ENCODE measurements around the gene CYTH1.

GRCh38 chr17:78826421-78826820 is 44.3 kb upstream of the CYTH1 start:
- TF ChIP-seq CTCF (conservative IDR thresholded peaks at IDR 0.05) = no peak
- no peak for TF ChIP-seq EZH2 (IDR thresholded peaks at IDR 0.05; ENCODE audit: low read depth)
